Kidney (tissue), 14 donors: ENCODE results near the gene NLRP14. TPM values are rescaled to one million over a fixed set of nuclear protein-coding genes. Genes with fewer than 3 reads are reported as not detected.

ENCODE experiments used
- DNase-seq, 5 donors: peaks; one replicate each; pipeline ENCODE4 v3.0.0-alpha.2; 2013 to 2020
- FAIRE-seq: peaks from 2 replicates; lab custom pipeline; 2012; peaks lifted over from hg19 to GRCh38; lab: Jason Lieb, UNC
- H3K27ac ChIP-seq, 2 donors: one replicate each; pipeline ENCODE4 v1.7.0; 2013; ENCODE audit warnings: low read depth in 2 of 2, low read length in 2 of 2, inconsistent platforms in 1 of 2
- H3K27me3 ChIP-seq: one replicate; pipeline ENCODE4 v1.7.1; 2013; ENCODE audit warnings: low read length, inconsistent platforms; ENCODE audit not compliant: control insufficient read depth, insufficient read depth
- H3K36me3 ChIP-seq, 3 donors: one replicate each; pipeline versions ENCODE4 v1.7.0 to v1.7.1; 2013; ENCODE audit warnings: low read length in 3 of 3, control low read depth in 1 of 3, inconsistent platforms in 1 of 3; ENCODE audit not compliant: insufficient read depth in 3 of 3, control insufficient read depth in 2 of 3
- H3K4me1 ChIP-seq, 3 donors: one replicate each; pipeline versions ENCODE4 v1.7.0 to v1.7.1; 2013; ENCODE audit warnings: low read length in 3 of 3, inconsistent platforms in 1 of 3, low read depth in 1 of 3; ENCODE audit not compliant: control insufficient read depth in 2 of 3, insufficient read depth in 2 of 3
- H3K4me3 ChIP-seq, 3 donors: one replicate each; pipeline versions ENCODE4 v1.7.0 to v1.8.1; 2013; ENCODE audit warnings: low read length in 3 of 3, control low read depth in 1 of 3, inconsistent platforms in 1 of 3
- H3K9ac ChIP-seq, 3 donors: one replicate each; pipeline versions ENCODE4 v1.7.0 to v1.7.1; 2013; ENCODE audit warnings: low read length in 3 of 3, control low read depth in 1 of 3, inconsistent platforms in 1 of 3
- H3K9me3 ChIP-seq, 3 donors: one replicate each; pipeline versions ENCODE4 v1.7.0 to v1.7.1; 2013; ENCODE audit warnings: low read length in 3 of 3, control low read depth in 1 of 3, inconsistent platforms in 1 of 3; ENCODE audit not compliant: control insufficient read depth in 2 of 3, insufficient read depth in 1 of 3
- intact Hi-C: fragments of 100-400 bp; cut with DNase I; formaldehyde crosslinking; loops from one replicate; pipeline ENCODE4 v1.11.1; 2022
- polyA plus RNA-seq: library from polyadenylated mRNA; stranded (reverse); fragments of 350-450 nt; fragmentation: Illumina TruSeq; extraction: RNeasy Lipid Tissue Mini Kit (QIAGEN cat#74804); gene quantifications from one replicate; pipeline ENCODE4 v1.2.3, GENCODE V29; 2014; ENCODE audit warnings: low read depth, low replicate concordance; ENCODE audit not compliant: insufficient read depth
- total RNA-seq: library from RNA; stranded (reverse); fragmentation: NEBNext Ultra II Directional; extraction: Animal tissue kit (Norgen Biotek cat#: 25700); gene quantifications from one replicate; pipeline ENCODE4 v1.2.1, GENCODE V29; 2021
- TF ChIP-seq, protein P1 (sequence below): IDR thresholded peaks from 3 replicates; pipeline ENCODE4 v1.5.1; 2012; ENCODE audit warnings: mild to moderate bottlenecking, moderate library complexity, borderline replicate concordance; ENCODE audit not compliant: insufficient read depth; ENCODE audit errors: extremely low read depth
- donor health status: control.
- donor health status: control.
- donor health status: control.
- donor health status: control.
- donor health status: control.
- donor health status: DM: yes; HTN: yes; CAD: no.
- donor health status: Normal renal cell carcinoma (clear cell type).

The NLRP14 gene
- total and polyA plus RNA-seq, 2 donors from 2014 or later = 0.28 to 0.47 TPM

- Histone ChIP-seq H3K36me3 (no peaks in the 10 kb centered on the region), H3K27me3 (no peaks in the 10 kb centered on the region), H3K4me3 (no peak overlapping the region), H3K27ac (no peak overlapping the region), H3K9me3 (no peaks in the 10 kb centered on the region), H3K4me1 (no peaks in the 10 kb centered on the region), H3K9ac (no peak overlapping the region)
- no peak for DNase-seq
- TF ChIP-seq, protein P1, sequence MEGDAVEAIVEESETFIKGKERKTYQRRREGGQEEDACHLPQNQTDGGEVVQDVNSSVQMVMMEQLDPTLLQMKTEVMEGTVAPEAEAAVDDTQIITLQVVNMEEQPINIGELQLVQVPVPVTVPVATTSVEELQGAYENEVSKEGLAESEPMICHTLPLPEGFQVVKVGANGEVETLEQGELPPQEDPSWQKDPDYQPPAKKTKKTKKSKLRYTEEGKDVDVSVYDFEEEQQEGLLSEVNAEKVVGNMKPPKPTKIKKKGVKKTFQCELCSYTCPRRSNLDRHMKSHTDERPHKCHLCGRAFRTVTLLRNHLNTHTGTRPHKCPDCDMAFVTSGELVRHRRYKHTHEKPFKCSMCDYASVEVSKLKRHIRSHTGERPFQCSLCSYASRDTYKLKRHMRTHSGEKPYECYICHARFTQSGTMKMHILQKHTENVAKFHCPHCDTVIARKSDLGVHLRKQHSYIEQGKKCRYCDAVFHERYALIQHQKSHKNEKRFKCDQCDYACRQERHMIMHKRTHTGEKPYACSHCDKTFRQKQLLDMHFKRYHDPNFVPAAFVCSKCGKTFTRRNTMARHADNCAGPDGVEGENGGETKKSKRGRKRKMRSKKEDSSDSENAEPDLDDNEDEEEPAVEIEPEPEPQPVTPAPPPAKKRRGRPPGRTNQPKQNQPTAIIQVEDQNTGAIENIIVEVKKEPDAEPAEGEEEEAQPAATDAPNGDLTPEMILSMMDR = no peak
- no peak for FAIRE-seq
- intact Hi-C loops = no loop called here
Observed at GRCh38 chr11:7014118-7014517, 6.2 kb upstream of the NLRP14 start.

GRCh38 chr11:7016011-7016410 lies 4.3 kb upstream of the NLRP14 start:
- no peak for FAIRE-seq
- no peaks in the 10 kb centered on the region for H3K27me3 ChIP-seq
- H3K27ac ChIP-seq = no peak overlapping the region
- H3K9ac ChIP-seq = no peak overlapping the region
- H3K4me3 ChIP-seq = no peak overlapping the region
- H3K9me3 ChIP-seq = no peaks in the 10 kb centered on the region
- TF ChIP-seq, protein P1 = no peak
- intact Hi-C loops = no loop called here
- DNase-seq = peak in 1 of 5 donors; percentile 21
- H3K36me3 ChIP-seq = no peaks in the 10 kb centered on the region
- H3K4me1 ChIP-seq = peaks cover 0 to 9% (median 1%) of the 10 kb centered on the region in 3 donors

GRCh38 chr11:7019500-7020182 lies 638 bp upstream of the NLRP14 start:
- Histone ChIP-seq H3K4me1 (peaks cover 0 to 9% (median 2%) of the 10 kb centered on the region in 3 donors), H3K9me3 (no peaks in the 10 kb centered on the region), H3K4me3 (peak overlapping the region; percentile 85 to 99 (median 99)), H3K27ac (peak overlapping the region; percentile 29 to 56), H3K27me3 (no peaks in the 10 kb centered on the region), H3K36me3 (no peaks in the 10 kb centered on the region), H3K9ac (peak overlapping the region; percentile 4 to 97 (median 66))
- peak in 3 of 5 donors; percentile 57 to 84 (median 61) for DNase-seq
- intact Hi-C loops = no loop called here
- no peak for FAIRE-seq
- TF ChIP-seq, protein P1 = no peak

GRCh38 chr11:7021318-7021717 lies 1.0 kb downstream of the NLRP14 start:
- no peak overlapping the region for H3K27ac ChIP-seq
- no peaks in the 10 kb centered on the region for H3K27me3 ChIP-seq
- H3K36me3 ChIP-seq = no peaks in the 10 kb centered on the region
- FAIRE-seq (no peak), DNase-seq (peak in 1 of 5 donors; percentile 6)
- H3K4me1 ChIP-seq = peaks cover 0 to 9% (median 2%) of the 10 kb centered on the region in 3 donors
- H3K4me3 ChIP-seq = peak overlapping the region in 1 of 3 donors; percentile 99
- H3K9me3 ChIP-seq = no peaks in the 10 kb centered on the region
- H3K9ac ChIP-seq = no peak overlapping the region
- intact Hi-C loops = no loop called here
- TF ChIP-seq, protein P1 = no peak
